Ramos (cell line): ENCODE results near the gene SNX12.
"Not testable (repeated sequence)": the region's sequence is repeated elsewhere in the genome, so short reads cannot be mapped to it uniquely, and the experiment has no call there.

Source experiments
- in situ Hi-C: fragments of 300-500 bp; cut with MboI; formaldehyde crosslinking; loops from one replicate; pipeline ENCODE4 v1.14.3; 2022; ENCODE audit warnings: low sequenced_read_pairs; ENCODE audit not compliant: unreplicated experiment

Gene SNX12

GRCh38 chrX:71095033-71095432, 26.9 kb upstream of the SNX12 start:
- in situ Hi-C loops: no loop called here

GRCh38 chrX:71091263-71091662, 23.1 kb upstream of the SNX12 start:
- in situ Hi-C loops: no loop called here

GRCh38 chrX:71085900-71086299, 17.8 kb upstream of the SNX12 start:
- in situ Hi-C loops: no loop called here

- in situ Hi-C loops: no loop called here
Observed at GRCh38 chrX:71082822-71083221, 14.7 kb upstream of the SNX12 start.

GRCh38 chrX:71082124-71082647, 14.1 kb upstream of the SNX12 start:
- in situ Hi-C loops: no loop called here

GRCh38 chrX:71081330-71082123, 13.4 kb upstream of the SNX12 start:
- in situ Hi-C loops: no loop called here

GRCh38 chrX:71070531-71070930, 2.4 kb upstream of the SNX12 start:
- in situ Hi-C loops: no loop called here

GRCh38 chrX:71067712-71068043, 456 bp downstream of the SNX12 start:
- in situ Hi-C loops: no loop called here

- in situ Hi-C loops: no loop called here
Observed at GRCh38 chrX:71067089-71067488, 1.0 kb downstream of the SNX12 start.

GRCh38 chrX:71060127-71060526, 8.0 kb downstream of the SNX12 start:
- in situ Hi-C loops: no loop called here

GRCh38 chrX:71057848-71058530, 10.1 kb downstream of the SNX12 start:
- in situ Hi-C loops: no loop called here

- in situ Hi-C loops: no loop called here
Observed at GRCh38 chrX:71056867-71057266, 11.3 kb downstream of the SNX12 start.

- in situ Hi-C loops: no loop called here
Observed at GRCh38 chrX:71053217-71053621, 14.9 kb downstream of the SNX12 start.

- in situ Hi-C loops: no loop called here
Observed at GRCh38 chrX:71052721-71053120, 15.4 kb downstream of the SNX12 start.

- in situ Hi-C loops: not testable (repeated sequence)
Observed at GRCh38 chrX:71047891-71048290, 20.2 kb downstream of the SNX12 start.

GRCh38 chrX:71017396-71017939, 50.7 kb downstream of the SNX12 start:
- in situ Hi-C loops: no loop called here
